DMS153 (cell line): Measurements from ENCODE around the gene TCTN1.
"Not testable (repeated sequence)": the region's sequence is repeated elsewhere in the genome, so short reads cannot be mapped to it uniquely, and the experiment has no call there.

Source experiments
- DNase-seq: peaks from one replicate; lab custom pipeline; 2025; lab: John Stamatoyannopoulos, UW

Gene TCTN1

DNA sequence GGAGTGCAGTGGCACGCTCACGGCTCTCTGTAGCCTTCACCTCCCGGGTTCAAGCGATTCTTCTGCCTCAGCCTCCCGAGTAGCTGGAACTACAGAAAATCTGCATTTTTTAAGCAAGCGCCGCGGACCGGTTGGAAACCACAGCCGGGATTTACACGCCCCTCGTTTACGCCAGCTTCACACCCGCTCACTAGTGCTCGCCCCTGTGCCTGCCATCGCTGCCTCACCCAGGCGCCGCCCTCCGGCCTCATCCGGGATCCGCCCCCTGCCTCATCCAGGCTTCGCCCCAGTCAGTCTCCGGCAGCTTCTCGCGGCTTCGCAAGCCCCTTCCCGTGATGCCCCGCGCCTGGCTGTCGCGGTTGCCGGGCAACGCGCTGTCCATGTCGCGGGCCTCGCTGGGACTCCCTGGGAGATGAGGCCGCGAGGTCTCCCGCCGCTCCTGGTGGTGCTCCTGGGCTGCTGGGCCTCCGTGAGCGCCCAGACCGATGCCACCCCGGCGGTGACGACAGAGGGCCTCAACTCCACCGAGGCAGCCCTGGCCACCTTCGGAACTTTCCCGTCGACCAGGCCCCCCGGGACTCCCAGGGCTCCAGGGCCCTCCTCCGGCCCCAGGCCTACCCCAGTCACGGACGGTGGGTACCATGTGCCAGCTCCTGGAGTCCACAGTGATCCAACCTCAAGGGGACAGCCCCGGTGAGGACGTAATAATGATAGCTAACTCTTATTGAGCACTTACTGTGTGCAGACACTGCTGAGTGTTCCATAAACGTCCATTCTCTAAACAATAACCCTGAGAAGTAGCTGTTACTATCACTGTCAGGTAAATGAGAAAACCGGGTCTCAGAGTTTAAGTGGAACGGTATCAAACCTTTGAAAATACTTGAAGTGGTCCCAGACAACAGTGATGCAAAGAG, at the start of gene TCTN1:
TCTN1 (plus strand) TSS at position 359 of the 914 bp plus-strand sequence; CDS start at position 413, 54 bp downstream.
- DNase-seq = peak; percentile 88

DNA sequence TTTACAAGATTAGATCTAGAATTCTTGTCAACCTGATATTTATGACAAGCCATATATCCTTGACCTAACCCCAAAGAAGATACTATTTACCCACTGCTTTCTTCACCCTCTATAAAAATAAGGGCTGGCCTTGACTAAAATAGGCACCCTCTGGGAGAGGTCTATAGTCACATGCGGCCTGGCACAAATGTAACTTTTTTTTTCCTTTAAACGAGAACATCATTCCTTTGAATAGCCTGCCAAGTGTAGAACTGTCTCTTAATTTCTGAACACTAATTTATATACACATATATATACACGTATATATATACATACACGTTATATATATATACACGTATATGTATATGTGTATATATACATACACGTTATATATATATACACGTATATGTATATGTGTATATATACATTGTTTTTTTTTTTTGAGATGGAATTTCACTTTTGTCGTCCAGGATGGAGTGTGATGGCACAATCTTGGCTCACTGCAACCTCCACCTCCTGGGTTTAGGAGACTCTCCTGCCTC, 49.4 kb upstream of the TCTN1 start:
- DNase-seq = no peak

GRCh38 chr12:110565894-110566871, 47.7 kb upstream of the TCTN1 start:
- peak; percentile 42 for DNase-seq

DNA sequence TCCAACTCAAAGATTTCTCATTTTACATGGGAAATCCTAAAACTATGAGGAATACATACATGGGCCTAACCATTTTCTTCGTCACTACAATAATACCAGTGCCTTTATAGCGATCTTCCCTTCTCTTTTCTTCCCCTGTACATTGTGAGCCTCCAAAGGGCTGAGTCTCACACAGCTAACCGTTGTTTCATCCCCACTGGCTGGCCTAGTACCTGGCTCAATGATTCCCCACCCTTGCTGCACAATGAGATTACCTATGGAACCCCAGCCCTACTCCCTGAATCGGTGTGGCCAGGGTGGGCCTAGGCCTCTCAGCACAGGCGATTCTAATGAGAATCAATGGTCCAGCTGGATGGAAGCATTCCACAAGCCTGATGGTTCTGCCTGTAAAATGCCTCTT, 46.9 kb upstream of the TCTN1 start:
- DNase-seq = no peak

- DNase-seq = no peak
These were observed 45.2 kb upstream of the TCTN1 start for GRCh38 chr12:110568752-110569151.

GRCh38 chr12:110569838-110570237, 44.1 kb upstream of the TCTN1 start:
- not testable (repeated sequence) for DNase-seq

DNA sequence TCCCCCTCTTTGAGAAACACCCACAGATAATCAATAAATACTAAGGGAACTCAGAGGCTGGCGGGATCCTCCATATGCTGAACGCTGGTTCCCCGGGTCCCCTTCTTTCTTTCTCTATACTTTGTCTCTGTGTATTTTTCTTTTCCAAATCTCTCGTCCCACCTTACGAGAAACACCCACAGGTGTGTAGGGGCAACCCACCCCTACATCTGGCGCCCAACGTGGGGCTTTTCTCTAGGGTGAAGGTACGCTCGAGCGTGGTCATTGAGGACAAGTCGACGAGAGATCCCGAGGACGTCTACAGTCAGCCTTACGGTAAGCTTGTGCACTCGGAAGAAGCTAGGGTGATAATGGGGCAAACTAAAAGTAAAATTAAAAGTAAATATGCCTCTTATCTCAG, 43.1 kb upstream of the TCTN1 start:
- not testable (repeated sequence) for DNase-seq

GRCh38 chr12:110574044-110574443, 39.9 kb upstream of the TCTN1 start:
- DNase-seq = no peak

- not testable (repeated sequence) for DNase-seq
These were observed 39.2 kb upstream of the TCTN1 start for GRCh38 chr12:110574717-110575230.

DNA sequence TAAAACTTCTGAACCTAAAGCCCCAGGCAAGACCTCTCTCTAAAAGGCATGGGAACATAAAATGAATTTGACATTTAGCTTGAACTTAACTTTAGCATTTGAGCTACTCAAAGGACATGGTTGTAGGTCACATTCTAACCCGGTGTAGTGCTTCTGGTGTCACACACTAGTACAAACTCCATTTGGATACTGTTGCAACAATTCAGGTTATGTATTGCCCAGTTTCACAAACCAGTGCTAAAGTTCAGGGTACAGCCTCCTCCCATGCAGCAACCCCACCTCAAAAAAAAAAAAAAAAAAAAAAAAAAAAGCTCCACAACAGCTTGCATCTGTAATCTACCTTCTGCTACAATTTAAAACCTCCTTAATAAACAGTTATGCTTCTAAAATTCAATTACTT, 38.6 kb upstream of the TCTN1 start:
- no peak for DNase-seq

GRCh38 chr12:110576504-110576903, 37.4 kb upstream of the TCTN1 start:
- DNase-seq = no peak

DNA sequence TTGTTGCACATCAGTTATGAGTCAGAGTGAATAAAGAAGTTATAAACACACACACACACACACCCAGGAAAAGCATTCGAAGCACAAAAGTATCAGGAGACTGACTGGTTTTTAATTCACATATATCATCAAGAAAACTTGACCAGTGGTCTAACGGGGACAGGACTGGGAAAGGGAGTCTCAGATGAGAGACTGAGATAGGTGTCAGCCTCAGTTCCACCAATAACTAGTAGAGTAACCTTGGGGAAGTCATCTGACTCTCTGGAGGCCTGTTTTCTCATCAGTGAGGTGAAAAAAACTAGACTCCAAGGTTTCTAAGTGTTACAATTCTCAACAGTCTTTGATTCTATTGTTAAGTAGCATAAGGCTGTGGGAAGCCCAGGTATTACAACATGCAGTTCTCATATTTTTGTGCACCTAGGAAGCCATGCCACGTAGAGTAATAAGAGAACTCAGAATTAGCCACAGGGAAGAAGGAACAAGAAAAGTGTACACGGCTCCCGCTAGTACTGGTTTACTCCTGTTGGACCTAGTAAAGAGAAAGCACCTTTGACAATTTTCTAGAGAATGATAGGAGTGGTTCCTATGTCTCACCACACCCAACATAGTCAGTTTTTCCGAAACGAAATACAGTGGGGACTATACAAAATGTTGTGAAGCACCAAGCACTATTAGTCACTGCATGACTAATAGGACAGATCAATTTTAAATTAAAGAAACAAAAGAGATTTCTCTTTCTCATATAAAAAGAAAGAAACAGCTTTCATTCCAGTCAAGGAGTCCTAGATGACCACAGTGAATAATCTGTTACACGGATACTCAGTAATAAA, 35.9 kb upstream of the TCTN1 start:
- no peak for DNase-seq

- DNase-seq = no peak
These were observed 35.0 kb upstream of the TCTN1 start for GRCh38 chr12:110578694-110579534.

GRCh38 chr12:110579535-110580253, 34.2 kb upstream of the TCTN1 start:
- DNase-seq = no peak

DNA sequence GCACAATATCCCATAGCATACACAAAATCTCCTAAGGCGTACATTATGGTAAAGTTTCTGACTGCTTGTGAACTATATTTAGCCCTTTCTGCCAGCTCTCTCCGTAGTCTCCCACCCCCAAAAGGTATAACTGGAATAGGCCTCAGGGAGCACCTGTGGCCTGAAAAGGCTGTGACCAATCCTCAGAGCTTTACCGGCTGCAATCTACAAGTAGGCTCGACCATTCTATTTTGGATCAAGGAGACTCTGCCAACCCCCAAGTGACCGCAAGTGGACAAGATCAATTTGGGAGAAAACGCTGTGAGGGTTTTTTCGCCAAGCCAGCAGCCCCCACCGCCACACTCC, 32.0 kb upstream of the TCTN1 start:
- DNase-seq = no peak

- DNase-seq = no peak
These were observed 31.4 kb upstream of the TCTN1 start for GRCh38 chr12:110582276-110583136.

DNA sequence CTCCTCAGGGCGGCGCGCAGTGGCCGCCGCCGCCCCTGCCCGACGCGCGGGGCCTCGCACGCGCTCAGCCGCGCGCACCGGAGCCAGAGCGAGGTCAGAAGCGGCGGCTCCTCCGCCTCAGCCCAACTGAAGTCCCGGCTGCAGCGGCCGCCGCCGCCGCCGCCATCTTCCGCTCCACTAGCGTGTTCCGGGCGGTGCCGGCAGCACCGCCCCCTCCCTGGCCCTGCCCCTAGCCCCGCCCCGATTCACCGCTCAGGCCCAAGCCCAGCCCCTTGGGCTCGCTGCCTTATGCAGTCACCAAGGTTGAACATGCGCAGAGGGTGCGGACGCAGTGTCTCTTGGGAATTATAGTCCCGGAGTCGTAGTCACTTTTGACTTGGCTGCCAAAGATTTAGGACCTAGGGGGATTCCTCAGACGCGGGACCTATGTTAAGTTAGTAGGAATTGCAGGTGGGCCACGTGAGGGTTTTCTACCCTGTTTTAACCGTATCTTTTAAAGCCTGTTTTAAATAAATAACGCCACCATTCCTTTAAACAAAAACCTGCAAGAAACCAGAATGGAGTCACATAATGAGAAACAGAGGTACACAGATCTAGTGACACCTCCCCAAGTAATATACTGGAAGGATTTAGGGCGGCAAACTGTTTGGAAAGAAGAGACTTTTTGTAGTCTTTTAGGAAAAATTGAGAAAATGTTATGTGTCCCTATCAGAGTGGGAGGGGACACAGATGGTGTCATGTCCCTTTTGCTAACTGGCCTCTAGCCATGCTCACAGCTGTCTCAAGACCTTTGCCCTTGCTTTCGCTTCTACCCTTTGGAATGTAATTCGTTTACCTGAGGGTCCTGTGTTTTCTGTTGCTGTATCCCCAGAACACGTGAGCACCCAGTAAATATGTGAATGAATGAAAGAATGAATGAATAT, 30.5 kb upstream of the TCTN1 start, which contains the start of gene PPTC7:
PPTC7 (minus strand) TSS at position 182 of the 923 bp plus-strand sequence. CDS start 287 bp downstream, outside the sequence.
- DNase-seq = peak; percentile 89
